SW 1271 (cell line): ENCODE measurements around the gene SLC25A24.
"Not testable (repeated sequence)": the region's sequence is repeated elsewhere in the genome, so short reads cannot be mapped to it uniquely, and the experiment has no call there.

Source experiments
- DNase-seq, 2 experiments: peaks; one replicate each; lab custom pipeline; 2025; lab: John Stamatoyannopoulos, UW

SLC25A24 gene

GRCh38 chr1:108199201-108199691 is 897 bp downstream of the SLC25A24 start:
- DNase-seq = peak in 1 of 2 experiments; percentile 48

- DNase-seq = no peak
Measured at GRCh38 chr1:108194051-108194450, 6.1 kb downstream of the SLC25A24 start.

- no peak for DNase-seq
Measured at GRCh38 chr1:108193333-108193732, 6.8 kb downstream of the SLC25A24 start.

GRCh38 chr1:108192581-108192980 is 7.6 kb downstream of the SLC25A24 start:
- DNase-seq = no peak

- no peak for DNase-seq
Measured at GRCh38 chr1:108190686-108191416, 9.3 kb downstream of the SLC25A24 start.

GRCh38 chr1:108190001-108190634 is 10.0 kb downstream of the SLC25A24 start:
- no peak for DNase-seq

GRCh38 chr1:108188801-108189200 is 11.3 kb downstream of the SLC25A24 start:
- DNase-seq = no peak

- no peak for DNase-seq
Measured at GRCh38 chr1:108182959-108183700, 17.0 kb downstream of the SLC25A24 start.

GRCh38 chr1:108179018-108179417 is 21.1 kb downstream of the SLC25A24 start:
- DNase-seq = no peak

GRCh38 chr1:108162409-108162808 is 37.7 kb downstream of the SLC25A24 start:
- not testable (repeated sequence) for DNase-seq

GRCh38 chr1:108159951-108160350 is 40.2 kb downstream of the SLC25A24 start:
- not testable (repeated sequence) for DNase-seq

GRCh38 chr1:108158893-108159453 is 41.2 kb downstream of the SLC25A24 start:
- DNase-seq = no peak

GRCh38 chr1:108154314-108154713 is 45.8 kb downstream of the SLC25A24 start:
- DNase-seq = no peak

GRCh38 chr1:108152782-108153222 is 47.3 kb downstream of the SLC25A24 start:
- DNase-seq = no peak

- no peak for DNase-seq
Measured at GRCh38 chr1:108151548-108151947, 48.6 kb downstream of the SLC25A24 start.

GRCh38 chr1:108149796-108150467 is 50.2 kb downstream of the SLC25A24 start:
- DNase-seq = no peak

- not testable (repeated sequence) for DNase-seq
Measured at GRCh38 chr1:108144569-108144968, 55.6 kb downstream of the SLC25A24 start.

GRCh38 chr1:108142773-108143394 is 57.3 kb downstream of the SLC25A24 start:
- no peak for DNase-seq

GRCh38 chr1:108142258-108142657 is 57.9 kb downstream of the SLC25A24 start:
- DNase-seq = no peak

- no peak for DNase-seq
Measured at GRCh38 chr1:108141621-108142020, 58.5 kb downstream of the SLC25A24 start.

GRCh38 chr1:108140936-108141335 is 59.2 kb downstream of the SLC25A24 start:
- DNase-seq = no peak
